GM19351 (cell line): Measurements from ENCODE around the gene GATC.
"Not testable (repeated sequence)": the region's sequence is repeated elsewhere in the genome, so short reads cannot be mapped to it uniquely, and the experiment has no call there.

Experiments
- ATAC-seq: cut with Tn5 transposase; IDR thresholded peaks from one replicate; pipeline ENCODE4 v1.9.1; 2021; ENCODE audit warnings: mild to moderate bottlenecking, moderate library complexity; ENCODE audit not compliant: unreplicated experiment

The GATC gene

GRCh38 chr12:120432772-120433525 lies 13.3 kb upstream of the GATC start:
- no peak for ATAC-seq

DNA sequence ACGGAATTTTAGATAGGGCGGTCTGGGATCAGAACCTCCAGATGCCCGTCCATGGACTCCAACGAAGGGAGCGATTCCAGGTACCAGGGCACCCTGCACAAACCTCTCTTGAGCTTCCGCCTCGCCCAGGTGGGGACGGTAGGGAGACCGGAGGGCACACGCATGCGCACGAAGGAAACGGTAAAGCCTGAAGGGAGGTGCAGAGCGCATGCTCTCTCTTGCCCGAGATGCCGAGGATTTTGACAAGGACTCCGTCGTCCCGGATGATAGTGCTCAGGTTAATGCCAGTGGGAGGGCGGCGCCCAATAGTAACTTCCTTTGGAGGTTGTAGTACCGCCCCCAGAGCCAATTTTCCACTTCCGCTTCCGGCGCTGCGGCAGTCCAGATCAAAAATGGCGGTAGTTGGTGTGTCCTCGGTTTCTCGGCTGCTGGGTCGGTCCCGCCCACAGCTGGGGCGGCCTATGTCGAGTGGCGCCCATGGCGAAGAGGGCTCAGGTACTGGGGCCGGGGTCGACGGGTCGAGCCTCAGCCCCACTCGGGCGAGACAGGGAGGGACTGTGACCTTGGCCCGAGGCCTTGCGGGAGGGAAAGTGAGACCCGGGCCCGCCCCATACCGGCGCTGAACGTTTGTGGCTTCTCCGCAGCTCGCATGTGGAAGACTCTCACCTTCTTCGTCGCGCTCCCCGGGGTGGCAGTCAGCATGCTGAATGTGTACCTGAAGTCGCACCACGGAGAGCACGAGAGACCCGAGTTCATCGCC lies 8.3 kb upstream of the GATC start, which contains the start of gene COX6A1:
Gene COX6A1, plus strand, starts transcription at position 379 of the 760 bp plus-strand sequence. Its CDS starts 14 bp downstream, at position 393.
- ATAC-seq: peak; percentile 92

DNA sequence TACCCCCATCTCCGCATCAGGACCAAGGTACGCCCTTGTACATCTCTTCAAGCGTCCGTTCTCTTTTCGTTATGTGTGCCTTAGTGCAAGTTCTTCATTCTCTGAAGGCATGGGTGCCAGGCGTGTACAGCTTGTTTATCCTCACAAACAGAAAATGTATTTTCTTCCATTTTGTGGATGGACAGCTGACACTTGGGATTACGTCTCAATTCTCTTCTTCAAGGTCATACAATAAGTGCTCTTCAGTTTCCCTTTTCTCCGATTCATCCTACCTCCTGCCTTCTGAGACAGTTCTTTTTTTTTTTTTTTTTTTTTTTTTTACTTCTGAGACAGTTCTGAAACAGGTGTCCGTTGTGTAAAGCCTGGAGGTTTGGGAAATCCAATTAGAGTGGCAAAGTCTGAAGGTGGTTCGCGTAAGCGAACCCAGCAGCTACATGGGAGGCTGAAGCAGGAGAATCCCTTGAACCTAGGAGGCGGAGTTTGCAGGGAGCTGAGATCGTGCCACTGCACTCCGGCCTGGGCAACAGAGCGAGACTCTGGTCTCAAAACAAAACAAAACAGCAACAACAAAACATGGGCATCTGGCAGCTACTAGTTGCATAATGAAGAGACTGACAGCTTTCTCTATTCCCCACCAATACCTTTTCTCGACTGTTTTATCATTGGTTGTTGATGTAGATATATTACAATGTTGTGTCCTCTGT lies 7.6 kb upstream of the GATC start:
- peak; percentile 13 for ATAC-seq

- no peak for ATAC-seq
Observed at GRCh38 chr12:120439646-120440247, 6.5 kb upstream of the GATC start.

DNA sequence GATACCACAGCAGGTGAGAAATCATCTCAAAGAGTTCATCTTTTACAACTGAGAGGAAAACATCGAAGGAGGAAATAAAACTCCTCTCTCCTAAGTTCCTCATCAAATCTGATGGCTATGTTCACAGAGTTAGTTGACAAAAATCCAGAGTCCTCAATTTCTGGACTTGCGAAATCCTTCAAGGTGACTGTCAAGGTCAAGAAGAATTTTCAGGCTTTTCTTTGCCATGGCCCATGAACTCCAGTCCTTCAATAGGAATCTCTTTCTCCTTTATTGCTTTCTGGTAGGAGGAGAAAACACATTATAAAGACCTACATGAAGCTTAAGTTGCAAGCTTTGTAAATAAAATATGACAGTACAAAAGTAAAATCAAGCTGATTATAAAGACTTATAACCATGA lies 1.6 kb upstream of the GATC start:
- no peak for ATAC-seq

GRCh38 chr12:120446844-120447178 lies 567 bp downstream of the GATC start:
- ATAC-seq: not testable (repeated sequence)

GRCh38 chr12:120447992-120448391 lies 1.7 kb downstream of the GATC start:
- no peak for ATAC-seq

DNA sequence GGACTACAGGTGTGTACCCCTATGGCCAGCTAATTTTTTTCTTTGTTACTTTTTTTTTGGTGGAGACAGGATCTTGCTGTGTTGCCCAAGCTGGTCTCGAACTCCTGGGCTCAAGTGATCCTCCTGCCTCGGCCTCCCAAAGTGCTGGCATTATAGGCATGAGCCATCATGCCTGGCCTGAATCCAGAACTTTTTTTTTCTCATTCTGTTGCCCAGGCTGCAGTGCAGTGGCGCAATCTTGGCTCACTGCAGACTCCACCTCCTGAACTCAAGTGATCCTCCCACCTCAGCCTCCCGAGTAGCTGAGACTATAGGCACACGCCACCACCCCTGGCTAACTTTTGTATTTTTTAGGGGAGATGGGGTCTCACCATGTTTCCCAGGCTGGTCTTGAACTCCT lies 6.3 kb downstream of the GATC start:
- ATAC-seq: not testable (repeated sequence)

- no peak for ATAC-seq
Observed at GRCh38 chr12:120453060-120453750, 7.0 kb downstream of the GATC start.

- peak; percentile 68 for ATAC-seq
Observed at GRCh38 chr12:120453977-120454376, 7.7 kb downstream of the GATC start.

- ATAC-seq: no peak
Observed at GRCh38 chr12:120455302-120455701, 9.1 kb downstream of the GATC start.

GRCh38 chr12:120457133-120457532 lies 10.9 kb downstream of the GATC start:
- ATAC-seq: no peak

GRCh38 chr12:120460157-120460556 lies 13.9 kb downstream of the GATC start:
- ATAC-seq: no peak

- ATAC-seq: no peak
Observed at GRCh38 chr12:120462099-120462640, 15.9 kb downstream of the GATC start.

DNA sequence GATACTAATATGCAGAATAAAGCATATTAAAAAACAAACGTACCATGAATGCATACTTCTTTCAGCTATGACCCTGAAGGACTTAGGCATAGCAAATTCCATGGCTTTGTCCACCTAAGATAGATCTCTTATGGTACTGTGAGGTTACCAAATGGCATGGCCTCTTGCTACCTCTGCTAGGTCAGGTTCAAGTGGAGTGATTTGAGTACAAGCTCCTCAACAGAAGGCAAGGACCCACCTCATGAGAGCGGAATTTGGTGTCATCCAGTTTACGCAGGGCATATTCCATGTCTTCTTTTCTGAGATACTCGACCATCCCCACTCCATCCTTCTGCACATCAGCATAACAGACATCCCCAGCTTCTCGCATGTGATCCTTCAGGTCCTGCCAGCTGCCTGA lies 17.5 kb downstream of the GATC start:
- ATAC-seq: no peak

GRCh38 chr12:120465756-120466155 lies 19.5 kb downstream of the GATC start:
- no peak for ATAC-seq

DNA sequence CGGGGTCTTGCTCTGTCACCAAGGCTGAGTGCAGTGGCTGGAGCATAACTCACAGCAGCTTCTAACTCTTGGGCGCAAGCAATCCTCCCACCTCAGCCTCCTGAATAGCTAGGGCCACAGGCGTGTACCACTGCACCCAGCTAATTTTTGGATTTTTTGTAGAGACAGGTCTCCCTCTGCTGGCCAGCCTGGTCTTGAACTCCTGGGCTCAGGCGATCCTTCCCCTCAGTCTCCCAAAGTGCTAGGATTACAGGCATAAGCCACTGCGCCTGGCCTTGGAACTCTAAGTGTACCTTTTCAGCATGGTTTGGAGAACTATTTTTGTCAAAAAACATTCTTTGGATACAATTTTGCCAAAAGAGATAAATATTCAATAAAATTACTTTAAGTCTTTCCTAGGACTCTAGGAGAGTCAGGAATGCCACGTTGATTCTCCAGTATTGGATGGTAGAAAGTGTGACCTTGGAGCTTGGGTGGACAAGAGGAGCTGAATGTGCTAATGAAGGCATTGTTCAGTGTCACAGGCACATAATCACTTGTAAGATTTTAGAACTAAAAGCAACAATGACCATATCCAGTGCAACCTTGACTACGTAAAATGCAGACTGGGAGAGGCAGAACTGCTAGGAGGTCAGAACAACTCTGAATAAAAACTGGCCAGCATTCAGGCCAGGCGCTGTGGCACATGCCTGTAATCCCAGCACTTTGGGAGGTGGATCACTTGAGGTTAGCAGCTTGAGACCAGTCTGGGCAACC lies 20.5 kb downstream of the GATC start:
- no peak for ATAC-seq

DNA sequence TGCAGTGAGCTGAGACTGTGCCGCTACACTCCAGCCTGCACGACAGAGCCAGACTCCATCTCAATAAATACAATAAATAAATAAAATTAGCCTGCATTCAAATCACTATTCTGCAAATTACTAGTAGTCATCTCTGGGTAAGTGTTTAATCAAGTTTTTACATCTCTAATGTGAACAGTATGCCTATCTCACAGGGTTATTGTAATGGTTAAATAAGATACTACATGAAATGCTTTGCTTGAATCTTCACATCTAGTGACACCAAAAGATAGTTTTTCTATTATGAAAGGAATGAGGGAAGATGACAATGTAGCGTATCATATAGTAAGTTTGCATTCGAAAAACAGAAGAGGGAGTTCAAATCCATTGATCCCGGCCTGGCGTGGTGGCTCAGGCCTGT lies 21.2 kb downstream of the GATC start:
- no peak for ATAC-seq

GRCh38 chr12:120468325-120468820 lies 22.1 kb downstream of the GATC start:
- ATAC-seq: no peak
